GM12878 (cell line): ENCODE measurements around the gene SMC1B.

Source experiments
- BACH1 ChIP-seq: fragments of 450-650 bp; IDR thresholded peaks from 2 replicates; pipeline ENCODE4 v1.6.1; 2017; ENCODE audit warnings: mild to moderate bottlenecking, borderline replicate concordance
- CEBPB ChIP-seq, 2 experiments: fragments of 150-350 bp in 1 of 2; IDR thresholded peaks; 2 replicates each; pipeline ENCODE4 v1.6.1; 2012 to 2014; ENCODE audit warnings: low read depth in 2 of 2, low read length in 2 of 2, borderline replicate concordance in 1 of 2, inconsistent platforms in 1 of 2
- POLR2A ChIP-seq: IDR thresholded peaks from 2 replicates; pipeline ENCODE4 v1.6.1; 2011; ENCODE audit warnings: low read depth, mild to moderate bottlenecking, low read length
- SKIL ChIP-seq: fragments of 450-650 bp; IDR thresholded peaks from 2 replicates; pipeline ENCODE4 v1.6.1; 2017; ENCODE audit warnings: mild to moderate bottlenecking, low read depth, inconsistent platforms; ENCODE audit not compliant: poor library complexity, severe bottlenecking
- TF ChIP-seq, protein P1 (sequence below), 3 experiments: IDR thresholded peaks in 2 of 3; conservative IDR thresholded peaks in 1 of 3; 2 replicates each; pipeline ENCODE4 v1.5.1; 2011; ENCODE audit warnings: low read depth in 3 of 3, low read length in 3 of 3, mild to moderate bottlenecking in 3 of 3, control low read depth in 2 of 3, moderate library complexity in 2 of 3, inconsistent platforms in 1 of 3, mixed read lengths in 1 of 3; ENCODE audit not compliant: control insufficient read depth in 2 of 3, insufficient read depth in 1 of 3; ENCODE audit errors: extremely low read depth in 1 of 3

DNA sequence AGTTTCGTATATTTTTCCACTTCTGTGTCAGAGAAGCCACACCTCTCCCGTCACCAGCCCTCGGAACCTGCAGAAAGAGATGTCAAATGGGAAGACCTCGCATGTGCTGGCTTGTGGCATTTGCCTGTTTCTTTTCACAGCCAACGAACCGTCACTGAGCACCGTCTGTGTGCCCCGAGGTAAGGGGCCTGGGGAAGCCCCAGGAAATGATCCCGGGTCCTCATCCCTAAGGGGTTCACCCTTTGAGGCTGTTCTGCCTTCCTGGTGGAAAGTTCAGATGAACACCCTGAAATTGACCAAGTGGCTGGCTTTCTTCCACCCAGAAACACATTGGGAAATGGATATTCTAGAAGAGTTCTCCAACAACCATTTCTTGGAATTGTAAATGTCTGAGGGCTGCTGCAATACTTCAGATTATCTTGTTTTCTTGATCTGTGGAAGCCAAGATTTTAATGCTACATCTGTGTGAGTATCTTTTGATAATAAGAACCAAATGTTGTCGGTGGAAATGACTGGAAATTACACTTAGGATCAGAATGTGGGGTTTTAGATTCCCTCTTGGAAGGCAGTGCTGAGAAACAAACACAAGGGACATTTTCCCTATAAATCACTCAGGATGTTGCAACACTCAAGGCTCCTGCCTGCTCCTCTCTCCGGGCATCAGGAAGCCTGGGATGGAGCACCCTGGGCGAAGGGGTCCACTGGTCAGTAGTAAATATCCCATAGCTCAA is 37.7 kb upstream of the SMC1B start:
- TF ChIP-seq CEBPB (IDR thresholded peaks at IDR 0.05; ENCODE audit: borderline replicate concordance in 1 of 2, low read depth in 2 of 2, low read length in 2 of 2) (no peak), SKIL (no peak), POLR2A (no peak), BACH1 (no peak)
- TF ChIP-seq, protein P1, sequence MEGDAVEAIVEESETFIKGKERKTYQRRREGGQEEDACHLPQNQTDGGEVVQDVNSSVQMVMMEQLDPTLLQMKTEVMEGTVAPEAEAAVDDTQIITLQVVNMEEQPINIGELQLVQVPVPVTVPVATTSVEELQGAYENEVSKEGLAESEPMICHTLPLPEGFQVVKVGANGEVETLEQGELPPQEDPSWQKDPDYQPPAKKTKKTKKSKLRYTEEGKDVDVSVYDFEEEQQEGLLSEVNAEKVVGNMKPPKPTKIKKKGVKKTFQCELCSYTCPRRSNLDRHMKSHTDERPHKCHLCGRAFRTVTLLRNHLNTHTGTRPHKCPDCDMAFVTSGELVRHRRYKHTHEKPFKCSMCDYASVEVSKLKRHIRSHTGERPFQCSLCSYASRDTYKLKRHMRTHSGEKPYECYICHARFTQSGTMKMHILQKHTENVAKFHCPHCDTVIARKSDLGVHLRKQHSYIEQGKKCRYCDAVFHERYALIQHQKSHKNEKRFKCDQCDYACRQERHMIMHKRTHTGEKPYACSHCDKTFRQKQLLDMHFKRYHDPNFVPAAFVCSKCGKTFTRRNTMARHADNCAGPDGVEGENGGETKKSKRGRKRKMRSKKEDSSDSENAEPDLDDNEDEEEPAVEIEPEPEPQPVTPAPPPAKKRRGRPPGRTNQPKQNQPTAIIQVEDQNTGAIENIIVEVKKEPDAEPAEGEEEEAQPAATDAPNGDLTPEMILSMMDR (IDR thresholded peaks at IDR 0.05 in 2 of 3, conservative IDR thresholded peaks at IDR 0.05 in 1 of 3; ENCODE audit: control insufficient read depth in 2 of 3, extremely low read depth in 1 of 3, insufficient read depth in 1 of 3, low read depth in 3 of 3, low read length in 3 of 3), result no peak
